ENCODE measurements around the gene ATXN1. TPM values are rescaled to one million over a fixed set of nuclear protein-coding genes. Genes with fewer than 3 reads are reported as not detected.
"Not testable (repeated sequence)": the region's sequence is repeated elsewhere in the genome, so short reads cannot be mapped to it uniquely, and the experiment has no call there.

Gene ATXN1
- total RNA-seq, 2 donors from 2014 or later = 121 to 135 TPM

DNA sequence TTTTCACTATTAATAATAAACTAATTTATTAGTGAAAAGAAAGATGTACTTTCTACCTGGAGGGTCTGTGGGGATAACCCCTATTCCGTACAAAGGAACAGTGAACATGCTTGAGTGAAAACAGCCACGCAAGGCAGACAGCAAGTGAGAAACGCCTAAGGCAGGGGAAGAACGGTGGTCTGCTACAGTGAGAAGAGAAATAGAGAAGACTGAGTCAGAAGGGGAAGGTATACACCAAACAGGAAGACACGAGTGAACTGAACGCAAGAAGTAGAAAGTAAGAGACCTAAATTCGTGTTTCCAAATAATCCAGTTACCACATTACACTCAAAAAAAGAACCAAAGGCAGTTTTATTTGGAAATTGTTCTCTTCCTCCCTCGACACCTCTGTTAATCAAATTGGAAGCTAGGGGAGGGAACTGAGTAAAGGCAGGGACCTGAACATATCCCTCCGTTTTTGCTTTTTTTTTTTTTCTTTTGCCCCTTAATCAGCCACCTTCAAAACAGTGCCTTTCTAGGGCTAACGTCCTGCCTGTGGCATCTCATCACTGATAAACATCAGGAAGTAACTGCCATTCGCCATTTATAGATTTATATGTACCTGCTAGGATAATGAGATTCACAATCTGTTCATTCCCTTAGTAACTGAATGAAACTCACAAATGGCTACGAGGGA, 48.9 kb downstream of the ATXN1 start:
- no peaks in the 10 kb centered on the region for H3K9me3 ChIP-seq (ENCODE audit: control insufficient read depth, low read length, poor library complexity, severe bottlenecking)
- Mint-ChIP-seq H3K27me3 (no peaks in the 10 kb centered on the region), H3K36me3 (ENCODE audit: low read depth) (no peaks in the 10 kb centered on the region), H3K27ac (peak overlapping the region; percentile 97), H3K4me1 (peaks cover 36% of the 10 kb centered on the region), H3K4me3 (peak overlapping the region; percentile 84)
- DNase-seq (no peak), ATAC-seq (peak; percentile 58)

DNA sequence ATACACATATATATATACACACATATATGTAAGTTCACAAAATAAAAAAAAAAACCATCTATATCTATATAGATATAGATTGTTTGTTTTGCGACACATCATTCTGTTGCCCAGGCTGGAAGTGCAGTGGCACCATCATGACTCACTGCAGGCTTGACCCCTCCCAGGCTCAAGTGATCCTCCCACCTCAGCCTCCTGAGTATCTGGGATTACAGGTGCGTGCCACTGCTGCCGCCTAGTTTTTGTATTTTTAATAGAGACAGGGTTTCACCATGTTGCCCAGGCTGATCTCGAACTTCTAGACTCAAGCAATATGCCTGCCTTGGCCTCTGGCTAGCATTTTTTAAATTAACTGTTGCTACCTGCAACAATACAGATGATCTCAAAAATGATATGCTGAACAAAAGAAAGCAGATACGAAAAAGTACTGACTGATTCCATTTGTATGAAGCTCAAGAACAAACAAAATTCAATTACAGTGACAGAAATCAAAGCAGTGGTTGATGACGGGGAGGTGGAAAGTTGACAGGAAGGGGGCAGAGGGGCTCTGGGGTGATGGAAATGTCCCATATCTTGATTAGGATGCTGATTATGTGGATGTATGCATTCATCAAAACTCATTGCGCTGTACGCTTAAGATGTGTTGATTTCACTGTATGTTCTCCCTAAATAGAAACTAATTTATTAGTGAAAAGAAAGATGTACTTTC, 49.6 kb downstream of the ATXN1 start:
- Mint-ChIP-seq H3K4me3 (peak overlapping the region; percentile 84), H3K27me3 (no peaks in the 10 kb centered on the region), H3K36me3 (ENCODE audit: low read depth) (no peaks in the 10 kb centered on the region), H3K4me1 (peaks cover 38% of the 10 kb centered on the region), H3K27ac (peak overlapping the region; percentile 97)
- H3K9me3 ChIP-seq (ENCODE audit: control insufficient read depth, low read length, poor library complexity, severe bottlenecking) = no peaks in the 10 kb centered on the region
- DNase-seq (peak; percentile 25 to 56 (median 31)), ATAC-seq (peak; percentile 76)

DNA sequence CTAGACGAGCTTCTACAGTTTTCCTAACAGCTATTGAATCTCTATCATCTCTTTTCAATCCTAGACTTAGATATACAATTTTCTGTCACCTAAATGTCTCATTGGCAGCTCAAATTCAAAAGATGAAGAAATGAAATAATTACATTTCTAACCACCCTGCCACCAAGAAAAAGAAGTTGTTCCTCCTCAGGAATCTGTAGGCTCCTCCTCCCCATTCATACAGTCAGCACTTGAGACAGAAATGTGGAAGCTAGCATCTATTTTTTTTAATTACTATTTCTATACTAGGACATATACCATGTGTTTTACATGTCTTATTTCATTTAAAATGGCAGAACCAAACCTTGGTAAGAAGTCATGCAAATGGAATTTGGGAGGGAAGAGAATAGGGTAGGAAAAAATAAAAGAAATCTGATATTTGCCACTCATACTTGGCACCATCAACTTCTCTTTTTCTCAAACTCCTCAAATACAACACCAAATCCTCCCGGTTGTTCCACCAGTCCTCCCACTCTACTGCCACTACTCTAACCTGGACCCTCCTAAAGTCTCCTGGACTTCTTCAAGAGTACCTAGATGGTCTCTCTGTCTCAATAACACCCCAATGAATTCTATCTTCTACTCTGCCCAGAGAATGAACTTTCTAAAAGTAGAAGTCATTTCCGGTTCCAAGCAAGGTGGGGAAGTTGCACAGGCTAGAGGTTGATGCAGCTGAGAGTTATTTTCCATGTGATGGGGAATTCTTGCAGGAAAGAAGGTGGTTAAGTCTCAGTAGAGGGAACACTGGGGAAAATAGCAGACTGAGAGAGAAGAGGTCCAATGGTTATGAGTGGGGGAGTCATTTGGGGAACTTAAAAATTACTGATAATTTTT, 54.1 kb downstream of the ATXN1 start:
- no peak for DNase-seq
- Mint-ChIP-seq H3K4me1 (peaks cover 44% of the 10 kb centered on the region), H3K27ac (peak overlapping the region; percentile 66)

DNA sequence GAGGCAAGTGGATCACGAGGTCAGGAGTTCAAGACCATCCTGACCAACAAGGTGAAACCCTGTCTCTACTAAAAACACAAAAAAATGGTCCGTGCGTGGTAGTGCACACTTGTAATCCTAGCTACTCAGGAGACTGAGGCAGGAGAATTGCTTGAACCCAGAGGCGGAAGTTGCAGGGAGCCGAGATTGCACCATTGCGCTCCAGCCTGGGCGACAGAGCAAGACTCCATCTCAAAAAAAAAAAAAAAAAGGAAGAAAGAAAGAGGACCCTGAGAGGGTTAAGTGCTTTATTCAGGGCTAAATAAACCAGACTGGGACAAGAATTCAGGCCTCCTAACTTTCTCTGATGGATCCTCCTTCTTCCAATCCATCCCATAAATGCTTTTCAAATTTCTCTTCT, 54.8 kb downstream of the ATXN1 start:
- H3K27me3 Mint-ChIP-seq; ATAC-seq; H3K36me3 Mint-ChIP-seq (ENCODE audit: low read depth); DNase-seq; H3K9me3 ChIP-seq (ENCODE audit: control insufficient read depth, low read length, poor library complexity, severe bottlenecking): not testable (repeated sequence)
- Mint-ChIP-seq H3K4me3 (peak overlapping the region; percentile 52), H3K4me1 (peaks cover 39% of the 10 kb centered on the region), H3K27ac (peak overlapping the region; percentile 66)

More for the DNA sequence above, 54.1 kb downstream of the ATXN1 start:
- no peaks in the 10 kb centered on the region for H3K27me3 Mint-ChIP-seq
- H3K9me3 ChIP-seq (ENCODE audit: control insufficient read depth, low read length, poor library complexity, severe bottlenecking) = no peaks in the 10 kb centered on the region
- peaks cover 2% of the 10 kb centered on the region for H3K36me3 Mint-ChIP-seq (ENCODE audit: low read depth)
- peak overlapping the region; percentile 52 for H3K4me3 Mint-ChIP-seq
- no peak for ATAC-seq

DNA sequence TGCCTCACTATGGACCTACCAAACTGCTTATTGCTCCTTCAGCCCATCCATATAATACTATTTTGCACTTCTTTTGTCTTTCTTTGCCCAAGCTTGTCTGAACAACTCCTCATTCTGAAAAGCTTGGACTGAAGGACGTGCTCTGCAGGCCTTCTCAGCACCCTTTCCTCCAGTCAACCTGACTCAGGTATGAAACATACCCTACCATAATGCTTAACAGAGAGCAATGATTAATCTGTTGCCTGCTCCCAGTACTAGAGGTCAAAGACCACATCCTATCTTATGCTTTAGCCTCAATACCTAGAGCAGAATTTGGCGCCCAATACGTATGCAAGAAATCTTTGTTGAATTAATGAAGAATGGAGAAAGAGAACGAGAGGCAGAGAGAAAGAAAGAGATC, 55.2 kb downstream of the ATXN1 start:
- Mint-ChIP-seq H3K4me3 (peak overlapping the region; percentile 63), H3K36me3 (ENCODE audit: low read depth) (peaks cover 2% of the 10 kb centered on the region), H3K27me3 (no peaks in the 10 kb centered on the region), H3K4me1 (peaks cover 42% of the 10 kb centered on the region), H3K27ac (peak overlapping the region; percentile 66)
- no peaks in the 10 kb centered on the region for H3K9me3 ChIP-seq (ENCODE audit: control insufficient read depth, low read length, poor library complexity, severe bottlenecking)
- DNase-seq (no peak), ATAC-seq (no peak)

DNA sequence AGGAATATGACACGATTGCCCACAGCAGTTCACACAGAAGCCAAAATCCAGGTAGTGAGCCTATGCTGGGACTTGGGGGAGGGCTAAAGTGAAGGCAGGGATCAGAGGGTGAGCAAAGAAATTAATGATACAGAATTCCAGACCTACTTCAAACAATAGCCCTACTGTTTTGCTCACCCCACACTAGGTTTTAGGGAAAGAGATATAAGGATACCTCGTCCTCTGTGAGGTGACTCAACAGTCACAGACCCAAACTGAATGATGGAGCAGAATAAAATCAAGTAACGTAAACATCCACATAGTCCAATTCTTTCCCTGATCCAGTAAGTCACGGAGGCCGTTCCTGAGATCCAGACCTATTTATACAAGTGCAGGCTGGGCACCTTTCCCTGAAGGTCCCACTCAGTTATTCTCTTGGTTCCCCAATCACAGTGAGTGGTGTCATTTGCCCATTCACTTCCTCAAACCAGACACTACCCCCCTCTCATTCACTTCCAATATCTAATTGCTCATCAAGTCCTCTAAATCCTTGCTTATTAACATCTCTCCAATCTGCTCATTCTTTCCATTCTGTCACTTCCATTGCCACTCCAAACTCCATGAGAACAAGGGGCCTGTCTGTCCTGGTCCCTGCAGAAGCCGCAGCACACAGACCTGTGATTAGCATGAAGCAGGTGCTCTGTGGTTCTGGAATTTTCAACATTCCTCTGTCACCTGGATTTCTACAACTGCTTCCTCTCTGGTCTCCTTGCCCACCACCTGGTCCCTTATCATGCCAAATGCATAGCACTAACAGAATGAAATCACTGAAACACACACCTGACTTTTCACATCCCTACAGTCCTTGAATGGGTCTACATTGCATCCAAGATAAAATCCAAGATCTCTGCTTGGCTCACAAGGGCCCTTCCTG, 55.9 kb downstream of the ATXN1 start:
- no peak for ATAC-seq
- H3K27me3 Mint-ChIP-seq = no peaks in the 10 kb centered on the region

DNA sequence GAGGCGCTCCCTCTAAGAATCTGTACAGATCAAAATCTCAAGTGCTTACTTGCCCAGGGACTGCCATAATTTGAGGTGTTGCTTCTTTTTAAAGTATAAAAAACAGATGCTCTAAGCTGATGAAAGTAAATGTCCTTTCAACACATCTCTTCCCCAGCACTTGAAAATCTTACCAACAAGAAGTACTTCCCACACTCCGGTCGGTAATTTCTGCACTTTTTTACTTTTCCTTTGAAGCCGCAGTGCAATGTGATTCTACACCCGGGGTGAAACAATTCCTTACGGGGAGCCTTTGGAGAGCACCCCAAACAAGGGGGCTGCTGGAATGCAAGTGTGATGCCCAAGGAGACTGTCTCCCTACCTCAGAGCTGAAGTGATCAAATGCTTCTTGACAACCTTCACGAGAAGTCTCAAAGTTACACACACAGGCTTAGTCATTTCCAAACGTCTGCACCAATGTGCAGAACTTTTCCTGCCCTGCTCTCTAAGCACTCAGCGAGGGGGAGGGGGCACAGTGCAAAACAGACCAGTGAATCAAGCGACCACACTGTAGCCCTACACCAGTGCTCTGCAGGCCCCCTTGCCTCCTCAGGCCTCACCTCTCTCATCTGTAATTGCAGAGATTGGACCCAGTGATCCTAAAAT, 56.7 kb downstream of the ATXN1 start:
- no peaks in the 10 kb centered on the region for H3K9me3 ChIP-seq (ENCODE audit: control insufficient read depth, low read length, poor library complexity, severe bottlenecking)
- peak overlapping the region; percentile 81 for H3K27ac Mint-ChIP-seq
- peaks cover 2% of the 10 kb centered on the region for H3K36me3 Mint-ChIP-seq (ENCODE audit: low read depth)
- DNase-seq (no peak), ATAC-seq (peak; percentile 20)
- H3K4me3 Mint-ChIP-seq = peak overlapping the region; percentile 78
- H3K4me1 Mint-ChIP-seq = peaks cover 53% of the 10 kb centered on the region
- H3K27me3 Mint-ChIP-seq = no peaks in the 10 kb centered on the region

More for the DNA sequence above, 55.9 kb downstream of the ATXN1 start:
- peaks cover 2% of the 10 kb centered on the region for H3K36me3 Mint-ChIP-seq (ENCODE audit: low read depth)
- H3K4me3 Mint-ChIP-seq = peak overlapping the region; percentile 63
- DNase-seq = no peak
- peaks cover 46% of the 10 kb centered on the region for H3K4me1 Mint-ChIP-seq
- peak overlapping the region; percentile 81 for H3K27ac Mint-ChIP-seq
- no peaks in the 10 kb centered on the region for H3K9me3 ChIP-seq (ENCODE audit: control insufficient read depth, low read length, poor library complexity, severe bottlenecking)

DNA sequence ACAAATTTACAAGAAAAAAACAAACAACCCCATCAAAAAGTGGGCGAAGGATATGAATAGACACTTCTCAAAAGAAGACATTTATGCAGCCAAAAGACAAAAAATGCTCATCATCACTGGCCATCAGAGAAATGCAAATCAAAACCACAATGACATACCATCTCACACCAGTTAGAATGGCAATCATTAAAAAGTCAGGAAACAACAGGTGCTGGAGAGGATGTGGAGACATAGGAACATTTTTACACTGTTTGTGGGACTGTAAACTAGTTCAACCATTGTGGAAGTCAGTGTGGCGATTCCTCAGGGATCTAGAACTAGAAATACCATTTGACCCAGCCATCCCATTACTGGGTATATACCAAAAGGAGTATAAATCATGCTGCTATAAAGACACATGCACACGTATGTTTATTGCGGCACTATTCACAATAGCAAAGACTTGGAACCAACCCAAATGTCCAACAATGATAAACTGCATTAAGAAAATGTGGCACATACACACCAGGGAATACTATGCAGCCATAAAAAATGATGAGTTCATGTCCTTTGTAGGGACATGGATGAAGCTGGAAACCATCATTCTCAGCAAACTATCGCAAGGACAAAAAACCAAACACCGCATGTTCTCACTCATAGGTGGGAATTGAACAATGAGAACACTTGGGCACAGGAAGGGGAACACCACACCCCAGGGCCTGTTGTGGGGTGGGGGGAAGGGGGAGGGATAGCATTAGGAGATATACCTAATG, 58.5 kb downstream of the ATXN1 start:
- H3K4me1 Mint-ChIP-seq = peaks cover 65% of the 10 kb centered on the region
- not testable (repeated sequence) for DNase-seq; H3K36me3 Mint-ChIP-seq (ENCODE audit: low read depth); H3K9me3 ChIP-seq (ENCODE audit: control insufficient read depth, low read length, poor library complexity, severe bottlenecking); H3K4me3 Mint-ChIP-seq; H3K27me3 Mint-ChIP-seq; H3K27ac Mint-ChIP-seq; ATAC-seq

DNA sequence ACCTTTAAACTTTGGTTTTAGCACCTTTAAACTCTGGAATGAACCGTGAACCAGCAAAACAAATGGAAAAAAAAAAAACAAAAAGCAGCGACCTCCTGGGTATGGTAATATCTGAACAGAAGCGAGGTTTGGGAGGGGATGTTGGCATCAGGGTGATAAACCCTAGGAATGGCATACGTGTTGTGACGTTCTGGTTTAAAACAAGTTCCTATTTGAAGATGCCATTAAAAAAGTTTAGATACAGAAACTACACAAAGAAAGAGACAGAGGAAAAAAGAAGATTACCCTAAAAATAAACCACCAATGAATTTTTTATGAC, 60.4 kb downstream of the ATXN1 start:
- ATAC-seq (peak; percentile 12), DNase-seq (no peak)
- H3K27me3 Mint-ChIP-seq = no peaks in the 10 kb centered on the region
- H3K9me3 ChIP-seq (ENCODE audit: control insufficient read depth, low read length, poor library complexity, severe bottlenecking) = no peaks in the 10 kb centered on the region
- H3K27ac Mint-ChIP-seq = peak overlapping the region; percentile 98
- H3K4me1 Mint-ChIP-seq = peaks cover 61% of the 10 kb centered on the region
- H3K4me3 Mint-ChIP-seq = peak overlapping the region; percentile 92
- H3K36me3 Mint-ChIP-seq (ENCODE audit: low read depth) = peaks cover 2% of the 10 kb centered on the region

DNA sequence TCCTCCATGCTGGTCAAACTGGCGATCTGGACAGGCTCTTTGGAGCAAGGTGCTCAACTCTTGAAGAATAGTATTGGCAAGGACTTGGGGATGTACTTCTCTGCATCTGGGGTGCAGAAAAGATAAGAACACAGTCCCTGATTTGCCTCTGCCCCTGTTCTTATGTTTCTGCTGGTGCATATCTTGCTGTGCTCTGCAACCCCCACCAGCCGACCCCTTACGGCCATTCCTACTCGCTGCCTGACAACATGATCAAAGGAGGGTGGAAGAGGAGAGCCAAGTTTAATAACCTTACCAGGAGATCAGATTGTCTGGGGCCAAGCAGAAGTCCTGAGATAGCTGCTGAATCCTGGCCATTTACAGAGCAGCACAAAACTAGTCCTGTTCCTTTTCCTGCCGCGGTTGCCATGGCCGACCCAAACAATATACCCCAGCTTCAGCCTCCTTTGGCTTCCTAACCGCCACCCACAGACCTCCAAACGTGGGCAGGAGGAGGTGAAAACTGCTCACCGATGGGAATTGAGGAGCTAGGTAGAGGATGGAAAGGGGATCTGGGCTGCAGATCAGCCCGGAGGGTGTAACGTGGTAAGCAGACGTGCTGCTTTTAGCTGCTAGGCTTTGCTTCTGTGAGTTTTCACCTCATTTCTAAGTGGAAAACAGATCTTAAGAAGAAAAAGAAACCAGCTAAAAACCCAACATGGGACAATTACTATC, 60.9 kb downstream of the ATXN1 start:
- H3K4me1 Mint-ChIP-seq = peaks cover 57% of the 10 kb centered on the region
- DNase-seq = peak in 1 of 3 donors; percentile 23
- peak overlapping the region; percentile 98 for H3K27ac Mint-ChIP-seq
- H3K4me3 Mint-ChIP-seq = peak overlapping the region; percentile 92
- H3K27me3 Mint-ChIP-seq = no peaks in the 10 kb centered on the region
- peaks cover under 1% of the 10 kb centered on the region for H3K36me3 Mint-ChIP-seq (ENCODE audit: low read depth)
- H3K9me3 ChIP-seq (ENCODE audit: control insufficient read depth, low read length, poor library complexity, severe bottlenecking) = no peaks in the 10 kb centered on the region
- peak; percentile 72 for ATAC-seq
